PC-9 (cell line): ENCODE data around the gene HPN. TPM values are rescaled to one million over a fixed set of nuclear protein-coding genes. Genes with fewer than 3 reads are reported as not detected.

Source experiments
- BruUV-seq: library from RNA; stranded (reverse); fragments of 400-500 nt; replicated peaks from 2 replicates; lab custom pipeline; 2021; lab: Mats Ljungman, UMichigan
- CTCF ChIA-PET: fragments of 300-600 bp; sonication (Branson Sonifier 250); formaldehyde crosslinking; loops from one replicate; lab custom pipeline; 2022; ENCODE audit warnings: antibody characterized with exemption; lab: Charles Lee
- POLR2A ChIA-PET: fragments of 300-600 bp; sonication (Branson Sonifier 250); formaldehyde crosslinking; loops from one replicate; lab custom pipeline; 2022; ENCODE audit warnings: antibody characterized with exemption; ENCODE audit not compliant: unreplicated experiment; lab: Charles Lee
- DNase-seq, 2 experiments: peaks; one replicate each; pipeline versions ENCODE4 v3.0.0 to v3.0.0-alpha.2; 2015 to 2022; ENCODE audit warnings: mixed read lengths in 1 of 2
- H2AFZ ChIP-seq: fragments of 200-600 bp; sonication (generic); 2 replicates; pipeline ENCODE4 v1.8.1; 2017; ENCODE audit warnings: antibody characterized with exemption
- H3F3A ChIP-seq: fragments of 200-600 bp; sonication (generic); 2 replicates; pipeline ENCODE4 v1.8.1; 2017; ENCODE audit warnings: antibody characterized with exemption, mild to moderate bottlenecking, low read depth; ENCODE audit not compliant: insufficient read depth
- H3K27ac ChIP-seq: fragments of 200-600 bp; sonication (generic); 2 replicates; pipeline ENCODE4 v1.6.1; 2016; ENCODE audit warnings: mixed run types
- H3K27me3 ChIP-seq: fragments of 200-600 bp; sonication (generic); 2 replicates; pipeline ENCODE4 v1.6.1; 2016; ENCODE audit warnings: low read depth, mixed run types; ENCODE audit not compliant: insufficient read depth
- H3K36me3 ChIP-seq: fragments of 200-600 bp; sonication (generic); 2 replicates; pipeline ENCODE4 v1.6.1; 2016; ENCODE audit warnings: low read depth, mixed run types
- H3K4me1 ChIP-seq: fragments of 200-600 bp; sonication (generic); replicated peaks from 2 replicates; pipeline ENCODE4 v1.6.1; 2016; ENCODE audit warnings: mixed run types; ENCODE audit not compliant: insufficient read depth
- H3K4me2 ChIP-seq: fragments of 200-600 bp; sonication (generic); 2 replicates; pipeline ENCODE4 v1.6.1; 2017; ENCODE audit warnings: mixed run types
- H3K4me3 ChIP-seq: fragments of 200-600 bp; sonication (generic); 2 replicates; pipeline ENCODE4 v1.6.1; 2016; ENCODE audit warnings: mixed run types
- H3K79me2 ChIP-seq: fragments of 200-600 bp; sonication (generic); 2 replicates; pipeline ENCODE4 v1.6.1; 2017; ENCODE audit warnings: low read depth, mixed run types
- H3K9me2 ChIP-seq: fragments of 200-600 bp; sonication (generic); 2 replicates; pipeline ENCODE4 v1.8.1; 2017; ENCODE audit warnings: mild to moderate bottlenecking; ENCODE audit not compliant: insufficient read depth
- H3K9me3 ChIP-seq: fragments of 200-600 bp; sonication (generic); 2 replicates; pipeline ENCODE4 v1.8.1; 2016; ENCODE audit warnings: low read depth; ENCODE audit not compliant: insufficient read depth
- H4K20me1 ChIP-seq: fragments of 200-600 bp; sonication (generic); 2 replicates; pipeline ENCODE4 v1.8.1; 2017; ENCODE audit not compliant: insufficient read depth
- CTCF ChIP-seq: fragments of 200-600 bp; sonication (generic); conservative IDR thresholded peaks from 2 replicates; pipeline ENCODE4 v1.6.1; 2017; ENCODE audit warnings: mixed run types, antibody characterized with exemption, mild to moderate bottlenecking, moderate library complexity
- EZH2 ChIP-seq: fragments of 200-600 bp; sonication (generic); IDR thresholded peaks from 2 replicates; pipeline ENCODE4 v1.8.0; 2017; ENCODE audit warnings: antibody characterized with exemption, low read depth
- intact Hi-C: fragments of 100-400 bp; cut with micrococcal nuclease; formaldehyde crosslinking; loops from one replicate; pipeline ENCODE4 v1.10.0; 2022; ENCODE audit not compliant: unreplicated experiment
- total RNA-seq: library from RNA; stranded (reverse); gene quantifications from 2 replicates; pipeline ENCODE4 v1.2.3, GENCODE V29; 2021

The HPN gene
- total RNA-seq, 1 experiment from 2014 or later: 12.3 TPM

GRCh38 chr19:35034005-35034502 lies 7.5 kb upstream of the HPN start:
- H3K4me1 ChIP-seq: peaks cover 12% of the 10 kb centered on the region; the same call in 1 of the 2 replicates
- H3K79me2 ChIP-seq: no peaks in the 10 kb centered on the region
- H3K36me3 ChIP-seq: no peaks in the 10 kb centered on the region
- H3K4me2 ChIP-seq: no peak overlapping the region
- H3F3A ChIP-seq: peaks cover 10% of the 10 kb centered on the region
- intact Hi-C loops: no loop called here
- H4K20me1 ChIP-seq: no peaks in the 10 kb centered on the region
- peaks cover 21% of the 10 kb centered on the region for H3K27me3 ChIP-seq
- H3K4me3 ChIP-seq: no peak overlapping the region
- BruUV-seq: no TSS peak
- TF ChIP-seq CTCF (no peak), EZH2 (no peak)
- CTCF ChIA-PET: no interaction called here
- H2AFZ ChIP-seq: no peak overlapping the region
- DNase-seq: no peak
- no peaks in the 10 kb centered on the region for H3K9me2 ChIP-seq
- no peaks in the 10 kb centered on the region for H3K9me3 ChIP-seq
- POLR2A ChIA-PET: no interaction called here
- no peak overlapping the region for H3K27ac ChIP-seq

GRCh38 chr19:35034588-35035382 lies 6.7 kb upstream of the HPN start:
- H4K20me1 ChIP-seq: no peaks in the 10 kb centered on the region
- H3K9me3 ChIP-seq: no peaks in the 10 kb centered on the region
- peaks cover 21% of the 10 kb centered on the region for H3K27me3 ChIP-seq
- H2AFZ ChIP-seq: no peak overlapping the region
- ChIA-PET POLR2A (no interaction called here), CTCF (no interaction called here)
- no peak overlapping the region for H3K27ac ChIP-seq
- H3K36me3 ChIP-seq: no peaks in the 10 kb centered on the region
- no peak overlapping the region for H3K4me3 ChIP-seq
- DNase-seq: no peak
- H3K79me2 ChIP-seq: no peaks in the 10 kb centered on the region
- peaks cover 8% of the 10 kb centered on the region for H3F3A ChIP-seq
- TF ChIP-seq EZH2 (no peak), CTCF (no peak)
- no TSS peak for BruUV-seq
- H3K9me2 ChIP-seq: no peaks in the 10 kb centered on the region
- peaks cover 10% of the 10 kb centered on the region; the same call in 1 of the 2 replicates for H3K4me1 ChIP-seq
- H3K4me2 ChIP-seq: no peak overlapping the region
- intact Hi-C loops: no loop called here

GRCh38 chr19:35037716-35038622 lies 3.6 kb upstream of the HPN start:
- Histone ChIP-seq H3K79me2 (no peaks in the 10 kb centered on the region), H3K36me3 (no peaks in the 10 kb centered on the region), H4K20me1 (no peaks in the 10 kb centered on the region), H3K4me2 (no peak overlapping the region), H3K27ac (no peak overlapping the region), H3F3A (no peaks in the 10 kb centered on the region), H2AFZ (no peak overlapping the region), H3K4me1 (peaks cover 8% of the 10 kb centered on the region; the same call in 1 of the 2 replicates), H3K27me3 (0 out of 2 replicates have a peak, but pooled peaks cover 3% of the 10 kb centered on the region), H3K9me2 (no peaks in the 10 kb centered on the region), H3K9me3 (no peaks in the 10 kb centered on the region), H3K4me3 (no peak overlapping the region)
- TF ChIP-seq EZH2 (no peak), CTCF (no peak)
- CTCF ChIA-PET: interaction anchor here (0.7 kb wide), 1 partner anchor 79 kb away, joined by 7 read pairs; no protein-coding TSS in a partner anchor
- intact Hi-C loops: no loop called here
- BruUV-seq: no TSS peak
- POLR2A ChIA-PET: no interaction called here
- no peak for DNase-seq
